Amygdala (tissue), 56 donors: ENCODE data around the gene ZNF793.

Experiments used
- DNase-seq, 56 donors: peaks; one replicate each; lab custom pipeline; 2025; lab: John Stamatoyannopoulos, UW

Gene ZNF793

GRCh38 chr19:37564624-37565369, 58.1 kb downstream of the ZNF793 start:
- DNase-seq: no peak

- no peak for DNase-seq
Observed at GRCh38 chr19:37565370-37565669, 58.6 kb downstream of the ZNF793 start.

- no peak for DNase-seq
Observed at GRCh38 chr19:37572203-37572602, 65.5 kb downstream of the ZNF793 start.

GRCh38 chr19:37583340-37583739, 76.6 kb downstream of the ZNF793 start:
- no peak for DNase-seq
